ENCODE measurements around the gene CUTA.

The CUTA gene

DNA sequence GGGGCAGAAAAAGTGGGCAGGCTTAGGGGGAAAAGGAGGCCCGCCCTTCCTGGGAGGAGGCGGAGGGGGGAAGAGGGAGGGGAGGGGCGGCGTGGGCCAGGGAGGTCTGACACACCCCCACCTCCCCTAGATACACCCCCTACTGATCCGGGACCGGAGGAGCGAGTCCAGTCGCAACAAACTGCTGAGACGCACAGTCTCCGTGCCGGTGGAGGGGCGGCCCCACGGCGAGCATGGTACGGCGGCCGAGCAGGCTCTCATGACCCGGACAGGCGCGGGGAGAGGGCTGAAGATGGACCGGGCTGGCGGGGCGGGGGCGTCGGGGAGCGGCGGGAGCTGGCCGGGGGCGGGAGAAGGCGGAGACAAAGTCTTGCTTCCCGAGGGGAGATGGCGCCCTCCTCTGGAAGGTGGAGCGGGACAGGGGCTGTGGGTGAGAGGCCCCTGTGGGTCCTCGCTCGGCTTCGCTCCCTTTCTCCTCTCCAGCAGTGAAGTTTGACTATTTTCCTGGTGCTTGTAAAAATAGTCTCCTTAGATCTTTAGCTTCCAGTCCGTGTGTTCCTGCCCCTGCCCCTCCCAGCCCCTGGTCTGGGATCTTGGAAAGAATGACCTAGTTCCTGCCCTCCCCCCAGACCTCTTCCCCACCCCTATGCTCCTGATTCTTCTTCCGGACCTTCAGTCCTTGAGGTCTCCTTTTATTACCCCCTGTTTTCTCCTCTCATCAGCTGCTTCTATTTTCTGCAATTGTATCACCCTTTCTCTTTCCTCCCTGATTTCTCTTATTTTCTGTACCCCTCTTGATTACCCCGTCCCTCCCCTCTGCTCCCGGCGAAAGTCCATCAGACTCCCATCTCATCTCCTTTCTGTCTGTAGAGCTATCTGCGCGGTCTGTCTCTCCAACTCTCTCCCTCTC is 8.0 kb upstream of the CUTA start (continued):
- TF ChIP-seq ZNF248 (tag by site-specific recombination; IDR thresholded peaks at IDR 0.05) (no peak), ZNF391 (tag by site-specific recombination; IDR thresholded peaks at IDR 0.05; ENCODE audit: borderline replicate concordance, low read depth) (no peak), KLF16 (tag by site-specific recombination; IDR thresholded peaks at IDR 0.05) (peak; percentile 85), ZNF707 (tag by site-specific recombination; IDR thresholded peaks at IDR 0.05) (no peak), ZNF837 (tag by site-specific recombination; IDR thresholded peaks at IDR 0.05) (no peak), ZNF341 (tag by site-specific recombination; IDR thresholded peaks at IDR 0.05; ENCODE audit: low read depth) (peak; percentile 46), ZNF48 (tag by site-specific recombination; IDR thresholded peaks at IDR 0.05) (no peak), SETDB1 (IDR thresholded peaks at IDR 0.05; ENCODE audit: insufficient read length, low read length) (no peak), ZFP37 (tag by site-specific recombination; IDR thresholded peaks at IDR 0.05) (no peak), ZNF501 (tag by site-specific recombination; IDR thresholded peaks at IDR 0.05) (peak; percentile 31; the same call in 1 of the 2 replicates), ZNF423 (tag by site-specific recombination; IDR thresholded peaks at IDR 0.05) (no peak), SP3 (tag by site-specific recombination; IDR thresholded peaks at IDR 0.05) (peak; percentile 93), ZNF426 (tag by site-specific recombination; IDR thresholded peaks at IDR 0.05) (no peak), RBAK (tag by site-specific recombination; IDR thresholded peaks at IDR 0.05) (no peak), SP2 (tag by site-specific recombination; IDR thresholded peaks at IDR 0.05) (peak; percentile 79), ZNF747 (tag by site-specific recombination; IDR thresholded peaks at IDR 0.05) (no peak), WT1 (tag by site-specific recombination; IDR thresholded peaks at IDR 0.05) (peak; percentile 80), KLF7 (tag by site-specific recombination; IDR thresholded peaks at IDR 0.05; ENCODE audit: borderline replicate concordance) (peak; percentile 18; the same call in 1 of the 2 replicates), ZBTB1 (tag by site-specific recombination; IDR thresholded peaks at IDR 0.05) (no peak), REPIN1 (tag by site-specific recombination; IDR thresholded peaks at IDR 0.05; ENCODE audit: low read depth) (no peak), ZNF560 (tag by site-specific recombination; IDR thresholded peaks at IDR 0.05; ENCODE audit: borderline replicate concordance) (no peak)
- TF ChIP-seq, protein P1, sequence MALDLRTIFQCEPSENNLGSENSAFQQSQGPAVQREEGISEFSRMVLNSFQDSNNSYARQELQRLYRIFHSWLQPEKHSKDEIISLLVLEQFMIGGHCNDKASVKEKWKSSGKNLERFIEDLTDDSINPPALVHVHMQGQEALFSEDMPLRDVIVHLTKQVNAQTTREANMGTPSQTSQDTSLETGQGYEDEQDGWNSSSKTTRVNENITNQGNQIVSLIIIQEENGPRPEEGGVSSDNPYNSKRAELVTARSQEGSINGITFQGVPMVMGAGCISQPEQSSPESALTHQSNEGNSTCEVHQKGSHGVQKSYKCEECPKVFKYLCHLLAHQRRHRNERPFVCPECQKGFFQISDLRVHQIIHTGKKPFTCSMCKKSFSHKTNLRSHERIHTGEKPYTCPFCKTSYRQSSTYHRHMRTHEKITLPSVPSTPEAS (tag by site-specific recombination; IDR thresholded peaks at IDR 0.05): no peak
- TF ChIP-seq, protein P2, sequence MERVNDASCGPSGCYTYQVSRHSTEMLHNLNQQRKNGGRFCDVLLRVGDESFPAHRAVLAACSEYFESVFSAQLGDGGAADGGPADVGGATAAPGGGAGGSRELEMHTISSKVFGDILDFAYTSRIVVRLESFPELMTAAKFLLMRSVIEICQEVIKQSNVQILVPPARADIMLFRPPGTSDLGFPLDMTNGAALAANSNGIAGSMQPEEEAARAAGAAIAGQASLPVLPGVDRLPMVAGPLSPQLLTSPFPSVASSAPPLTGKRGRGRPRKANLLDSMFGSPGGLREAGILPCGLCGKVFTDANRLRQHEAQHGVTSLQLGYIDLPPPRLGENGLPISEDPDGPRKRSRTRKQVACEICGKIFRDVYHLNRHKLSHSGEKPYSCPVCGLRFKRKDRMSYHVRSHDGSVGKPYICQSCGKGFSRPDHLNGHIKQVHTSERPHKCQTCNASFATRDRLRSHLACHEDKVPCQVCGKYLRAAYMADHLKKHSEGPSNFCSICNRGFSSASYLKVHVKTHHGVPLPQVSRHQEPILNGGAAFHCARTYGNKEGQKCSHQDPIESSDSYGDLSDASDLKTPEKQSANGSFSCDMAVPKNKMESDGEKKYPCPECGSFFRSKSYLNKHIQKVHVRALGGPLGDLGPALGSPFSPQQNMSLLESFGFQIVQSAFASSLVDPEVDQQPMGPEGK (tag by site-specific recombination; IDR thresholded peaks at IDR 0.05): peak; percentile 84
- TF ChIP-seq, protein P3, sequence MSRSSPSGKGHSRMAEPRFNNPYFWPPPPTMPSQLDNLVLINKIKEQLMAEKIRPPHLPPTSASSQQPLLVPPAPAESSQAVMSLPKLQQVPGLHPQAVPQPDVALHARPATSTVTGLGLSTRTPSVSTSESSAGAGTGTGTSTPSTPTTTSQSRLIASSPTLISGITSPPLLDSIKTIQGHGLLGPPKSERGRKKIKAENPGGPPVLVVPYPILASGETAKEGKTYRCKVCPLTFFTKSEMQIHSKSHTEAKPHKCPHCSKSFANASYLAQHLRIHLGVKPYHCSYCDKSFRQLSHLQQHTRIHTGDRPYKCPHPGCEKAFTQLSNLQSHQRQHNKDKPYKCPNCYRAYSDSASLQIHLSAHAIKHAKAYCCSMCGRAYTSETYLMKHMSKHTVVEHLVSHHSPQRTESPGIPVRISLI (tag by site-specific recombination; IDR thresholded peaks at IDR 0.05): no peak
- TF ChIP-seq, protein P4, sequence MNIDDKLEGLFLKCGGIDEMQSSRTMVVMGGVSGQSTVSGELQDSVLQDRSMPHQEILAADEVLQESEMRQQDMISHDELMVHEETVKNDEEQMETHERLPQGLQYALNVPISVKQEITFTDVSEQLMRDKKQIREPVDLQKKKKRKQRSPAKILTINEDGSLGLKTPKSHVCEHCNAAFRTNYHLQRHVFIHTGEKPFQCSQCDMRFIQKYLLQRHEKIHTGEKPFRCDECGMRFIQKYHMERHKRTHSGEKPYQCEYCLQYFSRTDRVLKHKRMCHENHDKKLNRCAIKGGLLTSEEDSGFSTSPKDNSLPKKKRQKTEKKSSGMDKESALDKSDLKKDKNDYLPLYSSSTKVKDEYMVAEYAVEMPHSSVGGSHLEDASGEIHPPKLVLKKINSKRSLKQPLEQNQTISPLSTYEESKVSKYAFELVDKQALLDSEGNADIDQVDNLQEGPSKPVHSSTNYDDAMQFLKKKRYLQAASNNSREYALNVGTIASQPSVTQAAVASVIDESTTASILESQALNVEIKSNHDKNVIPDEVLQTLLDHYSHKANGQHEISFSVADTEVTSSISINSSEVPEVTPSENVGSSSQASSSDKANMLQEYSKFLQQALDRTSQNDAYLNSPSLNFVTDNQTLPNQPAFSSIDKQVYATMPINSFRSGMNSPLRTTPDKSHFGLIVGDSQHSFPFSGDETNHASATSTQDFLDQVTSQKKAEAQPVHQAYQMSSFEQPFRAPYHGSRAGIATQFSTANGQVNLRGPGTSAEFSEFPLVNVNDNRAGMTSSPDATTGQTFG (tag by site-specific recombination; IDR thresholded peaks at IDR 0.05; ENCODE audit: borderline replicate concordance): no peak
- TF ChIP-seq, protein P5, sequence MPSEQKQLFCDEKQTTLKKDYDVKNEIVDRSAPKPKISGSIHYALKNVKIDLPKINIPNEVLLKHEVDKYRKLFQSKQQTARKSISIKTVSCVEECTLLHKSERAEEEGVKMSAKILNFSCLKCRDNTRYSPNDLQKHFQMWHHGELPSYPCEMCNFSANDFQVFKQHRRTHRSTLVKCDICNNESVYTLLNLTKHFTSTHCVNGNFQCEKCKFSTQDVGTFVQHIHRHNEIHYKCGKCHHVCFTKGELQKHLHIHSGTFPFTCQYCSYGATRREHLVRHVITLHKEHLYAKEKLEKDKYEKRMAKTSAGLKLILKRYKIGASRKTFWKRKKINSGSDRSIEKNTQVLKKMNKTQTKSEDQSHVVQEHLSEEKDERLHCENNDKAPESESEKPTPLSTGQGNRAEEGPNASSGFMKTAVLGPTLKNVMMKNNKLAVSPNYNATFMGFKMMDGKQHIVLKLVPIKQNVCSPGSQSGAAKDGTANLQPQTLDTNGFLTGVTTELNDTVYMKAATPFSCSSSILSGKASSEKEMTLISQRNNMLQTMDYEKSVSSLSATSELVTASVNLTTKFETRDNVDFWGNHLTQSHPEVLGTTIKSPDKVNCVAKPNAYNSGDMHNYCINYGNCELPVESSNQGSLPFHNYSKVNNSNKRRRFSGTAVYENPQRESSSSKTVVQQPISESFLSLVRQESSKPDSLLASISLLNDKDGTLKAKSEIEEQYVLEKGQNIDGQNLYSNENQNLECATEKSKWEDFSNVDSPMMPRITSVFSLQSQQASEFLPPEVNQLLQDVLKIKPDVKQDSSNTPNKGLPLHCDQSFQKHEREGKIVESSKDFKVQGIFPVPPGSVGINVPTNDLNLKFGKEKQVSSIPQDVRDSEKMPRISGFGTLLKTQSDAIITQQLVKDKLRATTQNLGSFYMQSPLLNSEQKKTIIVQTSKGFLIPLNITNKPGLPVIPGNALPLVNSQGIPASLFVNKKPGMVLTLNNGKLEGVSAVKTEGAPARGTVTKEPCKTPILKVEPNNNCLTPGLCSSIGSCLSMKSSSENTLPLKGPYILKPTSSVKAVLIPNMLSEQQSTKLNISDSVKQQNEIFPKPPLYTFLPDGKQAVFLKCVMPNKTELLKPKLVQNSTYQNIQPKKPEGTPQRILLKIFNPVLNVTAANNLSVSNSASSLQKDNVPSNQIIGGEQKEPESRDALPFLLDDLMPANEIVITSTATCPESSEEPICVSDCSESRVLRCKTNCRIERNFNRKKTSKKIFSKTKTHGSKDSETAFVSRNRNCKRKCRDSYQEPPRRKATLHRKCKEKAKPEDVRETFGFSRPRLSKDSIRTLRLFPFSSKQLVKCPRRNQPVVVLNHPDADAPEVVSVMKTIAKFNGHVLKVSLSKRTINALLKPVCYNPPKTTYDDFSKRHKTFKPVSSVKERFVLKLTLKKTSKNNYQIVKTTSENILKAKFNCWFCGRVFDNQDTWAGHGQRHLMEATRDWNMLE (tag by site-specific recombination; conservative IDR thresholded peaks at IDR 0.05; ENCODE audit: low read depth): no peak

Data from HEK293 (cell line).